HAP-1 (cell line): Measurements from ENCODE around the gene SNX19.

ENCODE experiments used
- DNase-seq, 2 experiments: peaks; one replicate each; pipeline ENCODE4 v3.0.0-alpha.2; 2016 to 2020; ENCODE audit warnings: low spot score in 2 of 2
- H3K27me3 ChIP-seq: fragments of 250-450 bp; sonication (Bioruptor Pico); 2 replicates; pipeline ENCODE4 v1.5.1; 2020; ENCODE audit warnings: low read depth, mild to moderate bottlenecking, moderate library complexity
- H3K36me3 ChIP-seq: fragments of 250-450 bp; sonication (Bioruptor Pico); replicated peaks from 2 replicates; pipeline ENCODE4 v1.5.1; 2020; ENCODE audit warnings: mild to moderate bottlenecking
- H3K4me1 ChIP-seq: fragments of 250-450 bp; sonication (Bioruptor Pico); 2 replicates; pipeline ENCODE4 v1.5.1; 2020; ENCODE audit warnings: mild to moderate bottlenecking
- H3K4me3 ChIP-seq: fragments of 250-450 bp; sonication (Bioruptor Pico); 2 replicates; pipeline ENCODE4 v1.5.1; 2020; ENCODE audit warnings: mild to moderate bottlenecking, moderate library complexity
- H3K9me3 ChIP-seq: fragments of 250-450 bp; sonication (Bioruptor Pico); 2 replicates; pipeline ENCODE4 v1.5.1; 2020; ENCODE audit warnings: mild to moderate bottlenecking, moderate library complexity
- in situ Hi-C: fragments of 300-500 bp; cut with MboI; formaldehyde crosslinking; loops from 3 replicates; pipeline ENCODE4 v1.14.3; 2020; ENCODE audit warnings: low sequenced_read_pairs, inconsistent platforms, mixed read lengths

Gene SNX19

GRCh38 chr11:130873761-130874160 lies 42.5 kb downstream of the SNX19 start:
- H3K4me1 ChIP-seq = no peaks in the 10 kb centered on the region
- no peak for DNase-seq
- no peaks in the 10 kb centered on the region for H3K27me3 ChIP-seq
- no peaks in the 10 kb centered on the region for H3K36me3 ChIP-seq
- H3K9me3 ChIP-seq = no peaks in the 10 kb centered on the region
- in situ Hi-C loops = no loop called here
- no peak overlapping the region for H3K4me3 ChIP-seq

- Histone ChIP-seq H3K4me3 (no peak overlapping the region), H3K9me3 (no peaks in the 10 kb centered on the region), H3K4me1 (no peaks in the 10 kb centered on the region), H3K27me3 (no peaks in the 10 kb centered on the region), H3K36me3 (no peaks in the 10 kb centered on the region)
- in situ Hi-C loops = no loop called here
- no peak for DNase-seq
Measured at GRCh38 chr11:130872981-130873380, 43.3 kb downstream of the SNX19 start.

GRCh38 chr11:130872513-130872912 lies 43.8 kb downstream of the SNX19 start:
- H3K27me3 ChIP-seq = no peaks in the 10 kb centered on the region
- DNase-seq = no peak
- no peaks in the 10 kb centered on the region for H3K4me1 ChIP-seq
- no peak overlapping the region for H3K4me3 ChIP-seq
- in situ Hi-C loops = no loop called here
- no peaks in the 10 kb centered on the region for H3K9me3 ChIP-seq
- H3K36me3 ChIP-seq = no peaks in the 10 kb centered on the region

- no peaks in the 10 kb centered on the region for H3K27me3 ChIP-seq
- H3K9me3 ChIP-seq = no peaks in the 10 kb centered on the region
- DNase-seq = no peak
- H3K36me3 ChIP-seq = no peaks in the 10 kb centered on the region
- H3K4me1 ChIP-seq = no peaks in the 10 kb centered on the region
- in situ Hi-C loops = no loop called here
- no peak overlapping the region for H3K4me3 ChIP-seq
Measured at GRCh38 chr11:130872102-130872501, 44.2 kb downstream of the SNX19 start.

GRCh38 chr11:130871616-130872015 lies 44.7 kb downstream of the SNX19 start:
- Histone ChIP-seq H3K4me1 (no peaks in the 10 kb centered on the region), H3K9me3 (no peaks in the 10 kb centered on the region), H3K27me3 (no peaks in the 10 kb centered on the region), H3K36me3 (no peaks in the 10 kb centered on the region), H3K4me3 (no peak overlapping the region)
- in situ Hi-C loops = no loop called here
- DNase-seq = no peak

- Histone ChIP-seq H3K4me1 (no peaks in the 10 kb centered on the region), H3K4me3 (no peak overlapping the region), H3K36me3 (no peaks in the 10 kb centered on the region), H3K9me3 (no peaks in the 10 kb centered on the region), H3K27me3 (no peaks in the 10 kb centered on the region)
- no peak for DNase-seq
- in situ Hi-C loops = loop anchor here (5.0 to 10.0 kb wide), 2 partner anchors 432 to 654 kb away; no protein-coding TSS in a partner anchor
Measured at GRCh38 chr11:130868721-130869390, 47.4 kb downstream of the SNX19 start.

- H3K4me1 ChIP-seq = no peaks in the 10 kb centered on the region
- no peaks in the 10 kb centered on the region for H3K27me3 ChIP-seq
- H3K4me3 ChIP-seq = no peak overlapping the region
- in situ Hi-C loops = loop anchor here (5.0 to 10.0 kb wide), 2 partner anchors 431 to 653 kb away; no protein-coding TSS in a partner anchor
- H3K36me3 ChIP-seq = no peaks in the 10 kb centered on the region
- DNase-seq = no peak
- no peaks in the 10 kb centered on the region for H3K9me3 ChIP-seq
Measured at GRCh38 chr11:130868086-130868710, 48.1 kb downstream of the SNX19 start.

GRCh38 chr11:130866831-130867230 lies 49.4 kb downstream of the SNX19 start:
- DNase-seq = no peak
- H3K4me3 ChIP-seq = no peak overlapping the region
- H3K27me3 ChIP-seq = no peaks in the 10 kb centered on the region
- H3K4me1 ChIP-seq = no peaks in the 10 kb centered on the region
- H3K9me3 ChIP-seq = no peaks in the 10 kb centered on the region
- in situ Hi-C loops = loop anchor here (5.0 to 10.0 kb wide), 2 partner anchors 430 to 652 kb away; no protein-coding TSS in a partner anchor
- no peaks in the 10 kb centered on the region for H3K36me3 ChIP-seq

- H3K4me3 ChIP-seq = no peak overlapping the region
- no peaks in the 10 kb centered on the region for H3K9me3 ChIP-seq
- H3K36me3 ChIP-seq = no peaks in the 10 kb centered on the region
- H3K4me1 ChIP-seq = no peaks in the 10 kb centered on the region
- DNase-seq = no peak
- H3K27me3 ChIP-seq = no peaks in the 10 kb centered on the region
- in situ Hi-C loops = loop anchor here (5.0 to 10.0 kb wide), 2 partner anchors 428 to 651 kb away; no protein-coding TSS in a partner anchor
Measured at GRCh38 chr11:130865774-130866114, 50.5 kb downstream of the SNX19 start.

GRCh38 chr11:130865091-130865773 lies 51.0 kb downstream of the SNX19 start:
- in situ Hi-C loops = loop anchor here (5.0 to 10.0 kb wide), 2 partner anchors 428 to 650 kb away; no protein-coding TSS in a partner anchor
- no peak for DNase-seq

GRCh38 chr11:130861902-130862860 lies 54.1 kb downstream of the SNX19 start:
- H3K4me3 ChIP-seq = no peak overlapping the region
- DNase-seq = peak; percentile 48 to 93
- in situ Hi-C loops = loop anchor here (10.0 kb wide), 1 partner anchor 647 kb away; no protein-coding TSS in a partner anchor

More at GRCh38 chr11:130865091-130865773, 51.0 kb downstream of the SNX19 start:
- no peaks in the 10 kb centered on the region for H3K27me3 ChIP-seq
- H3K9me3 ChIP-seq = no peaks in the 10 kb centered on the region
- H3K4me3 ChIP-seq = no peak overlapping the region
- H3K36me3 ChIP-seq = no peaks in the 10 kb centered on the region
- H3K4me1 ChIP-seq = no peaks in the 10 kb centered on the region

GRCh38 chr11:130861283-130861682 lies 55.0 kb downstream of the SNX19 start:
- Histone ChIP-seq H3K36me3 (no peaks in the 10 kb centered on the region), H3K9me3 (no peaks in the 10 kb centered on the region), H3K4me3 (no peak overlapping the region), H3K4me1 (no peaks in the 10 kb centered on the region), H3K27me3 (no peaks in the 10 kb centered on the region)
- no peak for DNase-seq
- in situ Hi-C loops = loop anchor here (10.0 kb wide), 1 partner anchor 646 kb away; no protein-coding TSS in a partner anchor

More at GRCh38 chr11:130861902-130862860, 54.1 kb downstream of the SNX19 start:
- Histone ChIP-seq H3K9me3 (no peaks in the 10 kb centered on the region), H3K27me3 (no peaks in the 10 kb centered on the region), H3K4me1 (no peaks in the 10 kb centered on the region), H3K36me3 (no peaks in the 10 kb centered on the region)

GRCh38 chr11:130859886-130860285 lies 56.4 kb downstream of the SNX19 start:
- Histone ChIP-seq H3K27me3 (no peaks in the 10 kb centered on the region), H3K36me3 (no peaks in the 10 kb centered on the region), H3K4me3 (no peak overlapping the region), H3K9me3 (no peaks in the 10 kb centered on the region), H3K4me1 (no peaks in the 10 kb centered on the region)
- no peak for DNase-seq
- in situ Hi-C loops = loop anchor here (10.0 kb wide), 1 partner anchor 645 kb away; no protein-coding TSS in a partner anchor
